Measurements from ENCODE around the gene LPAR2. TPM values are rescaled to one million over a fixed set of nuclear protein-coding genes. Genes with fewer than 3 reads are reported as not detected.

The LPAR2 gene
- total RNA-seq, 1 donor from 2014 or later, result 4.9 TPM

DNA sequence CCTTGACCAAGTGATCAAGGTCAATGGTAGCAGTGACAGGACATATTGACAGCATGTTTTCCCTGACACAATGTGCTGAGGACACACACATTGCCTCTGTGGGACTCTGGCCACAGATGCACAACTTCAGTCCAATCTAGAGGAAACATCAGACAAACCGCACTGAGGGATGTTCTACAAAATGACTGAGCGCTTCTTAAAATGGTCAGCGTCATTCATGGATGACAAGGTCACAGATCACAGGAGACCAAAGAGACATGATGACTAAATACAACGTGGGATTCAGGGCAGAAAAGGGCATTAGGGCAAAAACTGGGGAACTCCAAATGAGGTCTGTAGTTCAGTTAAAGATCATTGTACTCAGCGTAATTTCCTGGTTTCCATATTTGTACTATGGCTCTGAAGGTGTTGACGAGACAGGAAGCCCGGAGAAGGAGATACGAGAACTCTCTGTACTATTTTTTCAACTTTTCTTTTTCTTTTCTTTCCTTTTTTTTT lies 30.2 kb downstream of the LPAR2 start:
- DNase-seq, result no peak

DNA sequence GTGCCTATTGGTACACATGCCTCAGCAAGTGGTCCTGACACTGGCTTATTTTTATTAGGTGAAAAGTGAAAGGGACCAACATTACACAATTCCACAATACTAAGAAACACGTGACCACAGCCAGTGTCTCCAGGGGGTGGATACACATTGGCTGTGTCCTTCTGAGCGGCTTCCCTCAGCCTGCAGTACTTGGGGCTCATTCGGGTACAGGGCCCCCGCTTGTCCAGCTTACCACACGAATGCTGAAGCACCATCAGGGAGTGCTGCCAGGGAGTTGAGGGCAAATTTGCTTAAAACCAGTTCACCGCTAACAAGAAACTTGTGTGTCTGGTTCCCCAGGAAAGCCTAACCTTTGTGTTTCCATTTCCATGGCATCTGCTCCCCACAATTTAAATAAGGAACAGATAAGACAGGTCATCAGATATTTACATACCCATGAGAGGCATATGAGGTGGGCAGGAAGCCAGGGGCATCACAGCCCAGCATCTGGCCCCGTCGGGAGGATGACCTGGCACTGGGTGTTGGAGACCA lies 32.8 kb downstream of the LPAR2 start:
- DNase-seq, result no peak

DNA sequence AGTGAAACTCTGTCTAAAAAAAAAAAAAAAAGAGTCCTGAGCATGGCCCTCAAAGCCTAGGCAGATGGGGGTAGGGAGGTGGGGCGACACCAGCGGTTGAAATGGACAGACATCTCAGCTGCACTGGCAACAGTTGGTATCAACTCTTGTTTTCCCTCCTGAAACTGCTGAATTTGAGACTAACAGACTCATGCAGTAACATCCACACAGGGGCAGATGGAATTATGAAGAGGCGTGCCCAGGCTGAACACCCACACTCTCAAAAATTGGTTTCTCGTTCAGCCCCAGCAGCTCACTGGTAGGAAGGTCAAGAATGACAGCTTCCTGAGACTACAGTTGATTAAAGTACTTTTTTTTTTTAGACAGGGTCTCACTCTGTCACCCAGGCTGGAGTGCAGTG lies 33.6 kb downstream of the LPAR2 start:
- no peak for DNase-seq

- DNase-seq, result no peak
These were observed 35.3 kb downstream of the LPAR2 start for GRCh38 chr19:19592690-19593089.

DNA sequence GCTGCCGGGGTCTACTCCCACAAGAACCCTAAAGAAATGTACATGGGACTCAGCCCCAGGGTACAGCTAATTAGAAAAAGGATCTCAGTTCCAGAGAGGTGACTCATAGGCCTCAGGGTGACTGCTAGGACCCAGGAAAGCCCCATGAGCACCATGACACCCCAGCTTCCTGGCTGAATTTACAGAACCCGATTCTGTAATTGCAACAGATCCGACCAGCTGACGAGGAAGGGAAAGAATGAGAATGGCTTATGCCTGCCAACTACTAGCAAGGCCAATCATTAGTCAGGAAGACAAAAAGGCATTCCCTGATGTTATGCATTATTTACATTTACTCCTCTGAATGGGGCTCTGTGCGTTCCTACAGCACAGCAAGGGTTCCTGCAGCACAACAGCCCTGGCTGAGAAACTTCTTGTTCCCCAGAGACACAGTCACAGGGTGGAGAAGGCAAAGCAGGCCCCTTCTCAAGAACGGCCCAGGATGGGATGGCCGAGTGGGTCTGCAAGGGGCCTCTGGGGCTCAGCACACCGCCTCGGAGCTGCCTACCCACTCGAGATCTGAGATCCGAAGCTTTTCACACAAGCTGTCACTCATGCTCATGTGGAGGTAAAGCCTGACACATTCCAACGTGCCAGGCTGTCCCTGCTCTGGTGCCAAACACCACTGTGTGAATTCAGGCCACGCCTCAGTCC lies 36.7 kb downstream of the LPAR2 start:
- DNase-seq, result peak; percentile 96

DNA sequence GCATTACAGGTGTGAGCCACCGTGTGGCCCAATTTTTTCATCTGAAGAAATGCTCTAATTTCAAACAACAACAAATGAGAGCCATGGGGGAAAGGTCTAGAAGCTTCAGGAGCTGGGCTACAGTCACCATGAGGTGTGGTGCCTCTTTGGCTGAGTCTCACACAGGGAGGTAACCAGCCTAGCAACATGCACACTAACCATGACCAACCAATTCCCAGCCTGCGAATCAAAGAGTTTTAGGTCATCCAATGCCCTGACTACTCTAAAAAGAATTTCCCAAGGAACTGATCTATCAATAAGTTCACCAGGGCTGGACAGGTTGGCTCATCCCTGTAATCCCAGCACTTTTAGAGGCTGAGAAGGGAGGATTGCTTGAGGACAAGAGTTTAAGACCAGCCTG lies 39.5 kb downstream of the LPAR2 start:
- no peak for DNase-seq

DNA sequence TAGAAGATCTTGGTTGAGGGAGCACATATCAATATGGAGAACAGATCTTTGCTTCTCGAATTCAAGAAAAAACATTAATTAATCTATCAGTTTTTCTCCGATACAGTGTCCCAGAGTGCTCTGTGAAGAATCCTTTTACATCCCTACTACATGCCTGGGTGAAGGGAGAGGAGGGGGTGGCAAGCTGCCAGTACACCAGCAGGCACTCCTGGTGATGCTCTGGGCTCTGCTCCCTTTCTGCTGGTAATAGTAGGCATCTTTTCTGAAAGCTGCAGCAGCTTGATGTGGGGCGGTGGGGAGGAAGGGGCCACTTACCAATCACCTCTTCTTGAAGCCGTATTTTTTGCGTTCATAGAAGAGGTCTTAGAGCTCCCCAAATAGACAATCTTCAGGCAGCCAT lies 40.2 kb downstream of the LPAR2 start:
- no peak for DNase-seq

- DNase-seq, result no peak
These were observed 43.7 kb downstream of the LPAR2 start for GRCh38 chr19:19584356-19584755.

DNA sequence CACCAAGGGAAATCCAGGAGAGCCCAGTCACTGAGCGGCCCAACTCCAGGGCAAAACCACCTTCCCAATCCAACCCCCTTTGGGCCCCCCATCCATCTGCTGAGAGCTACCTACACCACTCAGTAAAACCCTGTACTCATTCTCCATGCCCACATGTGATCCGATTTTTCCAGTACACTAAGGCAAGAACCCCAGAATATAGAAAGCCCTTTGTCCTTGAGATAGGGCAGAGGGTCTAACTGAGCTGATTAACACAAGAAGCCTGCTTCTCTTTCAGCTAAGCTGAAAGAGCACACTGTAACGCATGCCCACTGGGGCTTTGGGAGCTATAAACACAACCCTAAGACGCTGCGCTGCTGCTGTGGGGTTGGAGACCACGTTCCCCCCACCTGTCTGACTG lies 45.5 kb downstream of the LPAR2 start:
- no peak for DNase-seq

- no peak for DNase-seq
These were observed 46.6 kb downstream of the LPAR2 start for GRCh38 chr19:19581391-19581790.

GRCh38 chr19:19580418-19580817 lies 47.6 kb downstream of the LPAR2 start:
- no peak for DNase-seq

DNA sequence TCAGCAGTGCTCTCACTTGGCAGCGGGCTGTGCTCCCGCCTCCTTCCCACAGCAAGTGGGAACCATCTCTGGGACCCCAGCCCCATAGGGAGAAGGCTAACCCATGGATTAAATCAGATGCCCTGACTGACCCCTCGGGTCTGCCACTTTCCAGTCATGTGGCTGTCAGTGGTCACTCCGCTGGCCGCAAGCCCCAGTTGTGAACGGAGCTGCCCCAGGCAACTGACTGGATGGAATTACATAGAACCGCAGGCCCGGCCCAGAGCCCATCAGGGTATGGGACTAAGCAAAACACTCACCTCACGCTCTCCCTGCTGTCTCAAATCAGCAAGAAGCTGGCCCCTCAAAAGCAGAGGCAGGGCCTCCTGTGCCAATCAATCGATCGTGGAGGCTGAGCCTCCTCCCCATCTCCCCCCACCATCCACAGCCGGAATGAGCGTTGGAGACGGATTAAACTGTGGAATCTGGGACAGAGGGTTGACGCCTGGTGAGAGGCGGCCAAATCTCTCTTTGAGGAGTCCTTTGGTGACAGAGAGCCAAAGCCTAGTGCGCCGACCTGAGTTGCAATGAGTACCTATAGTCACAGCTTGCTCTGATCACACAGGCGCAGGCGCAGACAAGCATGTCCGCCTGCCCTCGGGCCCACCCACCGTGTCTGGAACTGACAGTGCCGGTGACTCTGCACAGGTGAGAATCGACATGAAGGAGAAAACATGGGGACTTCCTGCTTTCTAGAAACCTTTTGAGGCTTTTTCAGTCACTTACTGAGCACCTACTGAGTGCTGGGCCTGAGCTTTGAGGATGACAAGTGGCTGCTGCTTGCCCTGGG lies 48.3 kb downstream of the LPAR2 start:
- no peak for DNase-seq

DNA sequence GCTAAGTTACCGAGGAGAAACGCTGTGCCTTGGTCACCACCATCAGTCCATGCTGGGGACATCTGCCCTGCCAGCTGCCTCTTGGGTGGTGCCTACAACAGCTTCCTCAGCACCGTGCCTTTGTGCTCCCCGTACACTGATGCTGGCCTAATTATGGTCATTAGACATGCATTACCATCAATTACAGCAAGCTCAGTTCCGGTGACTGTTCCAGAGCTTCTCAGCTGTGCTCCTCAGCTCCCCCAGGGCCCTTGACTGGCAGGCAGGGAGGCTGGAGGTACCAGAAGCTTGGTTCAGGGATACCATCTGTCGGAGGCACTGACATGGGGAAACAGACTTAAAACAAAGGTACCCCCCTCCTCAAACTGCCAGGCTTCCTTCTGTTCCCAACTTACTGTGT lies 49.8 kb downstream of the LPAR2 start:
- no peak for DNase-seq

GRCh38 chr19:19575411-19575810 lies 52.6 kb downstream of the LPAR2 start:
- DNase-seq, result no peak

Other genes with a start within 250 kb of the LPAR2 start
- 24.3 TPM for gene GATAD2A, start 222.5 kb downstream of the LPAR2 start, total RNA-seq
- 0.39 TPM for gene TSSK6, start 112.7 kb downstream of the LPAR2 start, total RNA-seq
- 102 TPM for gene NDUFA13, start 112.0 kb downstream of the LPAR2 start, total RNA-seq
- 0.69 TPM for gene YJEFN3, start 99.3 kb downstream of the LPAR2 start, total RNA-seq
- gene CILP2, start 90.0 kb downstream of the LPAR2 start, total RNA-seq, result 0.49 TPM
- gene PBX4, start 9.5 kb downstream of the LPAR2 start, total RNA-seq, result 5.0 TPM
- gene GMIP, start 15.4 kb upstream of the LPAR2 start, total RNA-seq, result 7.2 TPM
- gene ATP13A1, start 35.5 kb upstream of the LPAR2 start, total RNA-seq, result 18.9 TPM
- gene ZNF101, start 40.6 kb upstream of the LPAR2 start, total RNA-seq, result 5.7 TPM
- gene ZNF14, start 104.9 kb upstream of the LPAR2 start, total RNA-seq, result 13.8 TPM
- gene ZNF506, start 193.5 kb upstream of the LPAR2 start, total RNA-seq, result 29.6 TPM
- 9.5 TPM for gene ZNF253, start 237.7 kb upstream of the LPAR2 start, total RNA-seq